GM12878 (cell line): Measurements from ENCODE around the gene TRERF1. TPM values are rescaled to one million over a fixed set of nuclear protein-coding genes. Genes with fewer than 3 reads are reported as not detected.

Experiments used
- BHLHE40 ChIP-seq, 2 experiments: fragments of 450-650 bp in 1 of 2; IDR thresholded peaks; 2 replicates each; pipeline ENCODE4 v1.6.1; 2011 to 2017; ENCODE audit warnings: low read depth in 2 of 2, borderline replicate concordance in 1 of 2, improper control_type of control experiment in 1 of 2, low read length in 1 of 2, mild to moderate bottlenecking in 1 of 2
- DPF2 ChIP-seq: fragments of 450-650 bp; IDR thresholded peaks from 2 replicates; pipeline ENCODE4 v1.6.1; 2017; ENCODE audit warnings: mild to moderate bottlenecking
- FOS ChIP-seq: IDR thresholded peaks from 3 replicates; pipeline ENCODE4 v1.6.1; 2011; ENCODE audit warnings: borderline replicate concordance; ENCODE audit not compliant: insufficient read length; ENCODE audit errors: extremely low read depth
- GABPA ChIP-seq: IDR thresholded peaks from 2 replicates; pipeline ENCODE4 v1.6.1; 2014; ENCODE audit warnings: antibody characterized with exemption, low read depth, mild to moderate bottlenecking, inconsistent platforms
- KLF5 ChIP-seq: fragments of 450-650 bp; IDR thresholded peaks from 2 replicates; pipeline ENCODE4 v1.6.1; 2014; ENCODE audit warnings: mild to moderate bottlenecking; ENCODE audit not compliant: partially characterized antibody
- MTA2 ChIP-seq: fragments of 450-650 bp; IDR thresholded peaks from 2 replicates; pipeline ENCODE4 v1.6.1; 2016; ENCODE audit warnings: low read depth, mild to moderate bottlenecking, moderate library complexity
- MXI1 ChIP-seq: fragments of 150-350 bp; IDR thresholded peaks from 2 replicates; pipeline ENCODE4 v1.6.1; 2011; ENCODE audit warnings: low read depth, mild to moderate bottlenecking, inconsistent platforms, low read length, improper control_type of control experiment
- POLR2A ChIP-seq: IDR thresholded peaks from 2 replicates; pipeline ENCODE4 v1.6.1; 2011; ENCODE audit warnings: low read depth, mild to moderate bottlenecking, low read length
- SIX5 ChIP-seq: IDR thresholded peaks from 2 replicates; pipeline ENCODE4 v1.6.1; 2011; ENCODE audit warnings: mild to moderate bottlenecking, low read depth, low read length, moderate library complexity; ENCODE audit not compliant: severe bottlenecking
- SMAD1 ChIP-seq: fragments of 450-650 bp; IDR thresholded peaks from 2 replicates; pipeline ENCODE4 v1.6.1; 2018; ENCODE audit warnings: mild to moderate bottlenecking, low read depth; ENCODE audit not compliant: partially characterized antibody
- WRNIP1 ChIP-seq: IDR thresholded peaks from 2 replicates; pipeline ENCODE4 v1.6.1; 2011; ENCODE audit warnings: low read depth, low read length, improper control_type of control experiment, borderline replicate concordance
- ZNF622 ChIP-seq: fragments of 450-650 bp; IDR thresholded peaks from 2 replicates; pipeline ENCODE4 v1.6.1; 2017; ENCODE audit warnings: mild to moderate bottlenecking, inconsistent platforms
- polyA plus RNA-seq, 11 experiments: library from polyadenylated mRNA; depleted of rRNA in 4 of 11; unstranded in 6 of 11; stranded (reverse) in 5 of 11; fragments of >200 nt; fragmentation: Nextera tagmentation in 4 of 11; fragmentation: Illumina TruSeq in 1 of 11; extraction: Ambion mirVana in 4 of 11; extraction: Trizol in 1 of 11; gene quantifications; 1 replicate in 1 of 11; 2 replicates in 10 of 11; pipeline versions ENCODE4 v1.2.1 to v1.2.3, GENCODE V29; 2011 to 2016; ENCODE audit warnings: inconsistent platforms in 2 of 11, missing spikeins in 2 of 11, low read depth in 1 of 11
- total RNA-seq, 4 experiments: library from RNA; depleted of rRNA in 3 of 4; stranded (reverse); fragments of >200 nt in 3 of 4; fragmentation: Illumina TruSeq in 1 of 4; extraction: Trizol in 1 of 4; gene quantifications; 2 replicates each; pipeline versions ENCODE4 v1.2.1 to v1.2.3, GENCODE V29; 2013 to 2021
- TF ChIP-seq, protein P1 (sequence below): IDR thresholded peaks from 2 replicates; pipeline ENCODE4 v1.6.1; 2011; ENCODE audit warnings: low read depth, mild to moderate bottlenecking, low read length, moderate library complexity, borderline replicate concordance; ENCODE audit errors: extremely low read depth
- TF ChIP-seq, protein P2 (sequence below): IDR thresholded peaks from 2 replicates; pipeline ENCODE4 v1.6.1; 2011; ENCODE audit warnings: low read depth, low read length, improper control_type of control experiment, borderline replicate concordance
- TF ChIP-seq, protein P3 (sequence below): fragments of 450-650 bp; IDR thresholded peaks from 2 replicates; pipeline ENCODE4 v1.6.1; 2017; ENCODE audit warnings: mild to moderate bottlenecking, low read depth, inconsistent platforms; ENCODE audit not compliant: poor library complexity, severe bottlenecking
- TF ChIP-seq, protein P4 (sequence below): fragments of 450-650 bp; formaldehyde crosslinking; IDR thresholded peaks from 2 replicates; pipeline ENCODE4 v1.5.0; 2022; ENCODE audit warnings: mild to moderate bottlenecking, missing genetic modification characterization
- TF ChIP-seq, protein P5 (sequence below): fragments of 450-650 bp; IDR thresholded peaks from 2 replicates; pipeline ENCODE4 v1.6.1; 2014; ENCODE audit warnings: mild to moderate bottlenecking
- TF ChIP-seq, protein P6 (sequence below): fragments of 450-650 bp; IDR thresholded peaks from 2 replicates; pipeline ENCODE4 v1.6.1; 2016; ENCODE audit warnings: mild to moderate bottlenecking

TRERF1 gene
- total and polyA plus RNA-seq, 10 of the 15 experiments (the other 5 are each of a cell fraction or from before 2014, with no cell fraction given), result 2.2 to 19.4 (median 7.2) TPM

DNA sequence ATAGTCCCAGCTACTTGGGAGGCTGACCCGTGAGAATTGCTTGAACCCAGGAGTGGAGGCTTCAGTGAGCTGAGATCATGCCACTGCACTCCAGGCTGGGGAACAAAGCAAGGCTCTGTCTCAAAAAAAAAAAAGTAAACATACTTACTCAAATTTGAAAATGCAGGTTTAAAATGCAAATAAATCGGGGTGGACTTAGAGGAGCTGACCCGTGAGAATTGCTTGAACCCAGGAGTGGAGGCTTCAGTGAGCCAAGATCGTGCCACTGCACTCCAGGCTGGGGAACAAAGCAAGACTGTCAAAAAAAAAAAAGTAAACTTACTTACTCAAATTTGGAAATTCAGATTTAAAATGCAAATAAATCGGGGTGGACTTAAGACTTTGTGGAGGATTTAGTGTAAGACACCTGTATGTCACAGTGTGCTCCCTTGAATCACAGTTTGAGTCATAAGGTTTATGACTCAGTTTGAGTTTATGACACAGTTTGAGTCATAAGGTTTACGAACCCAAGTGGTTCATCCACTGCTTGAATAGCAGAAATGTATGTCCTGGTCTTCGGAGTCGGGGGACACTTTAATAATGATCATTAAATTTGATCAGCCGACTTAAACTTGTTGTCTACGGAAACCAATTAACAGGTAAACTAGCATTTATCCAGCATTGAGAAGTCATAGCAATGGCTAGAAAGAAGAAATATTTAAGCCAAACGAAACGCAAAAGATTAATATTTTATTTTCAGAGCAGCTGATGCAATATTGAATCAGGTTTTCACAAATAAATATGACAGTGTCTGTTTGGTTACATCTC is 227.3 kb downstream of the TRERF1 start (continued):
- TF ChIP-seq DPF2, result peak; percentile 92
- no peak for TF ChIP-seq ZNF622
- TF ChIP-seq BHLHE40 (IDR thresholded peaks at IDR 0.05; ENCODE audit: borderline replicate concordance in 1 of 2, low read depth in 2 of 2, low read length in 1 of 2), result peak; percentile 61
- no peak for TF ChIP-seq FOS
- no peak for TF ChIP-seq POLR2A
- TF ChIP-seq, protein P1, sequence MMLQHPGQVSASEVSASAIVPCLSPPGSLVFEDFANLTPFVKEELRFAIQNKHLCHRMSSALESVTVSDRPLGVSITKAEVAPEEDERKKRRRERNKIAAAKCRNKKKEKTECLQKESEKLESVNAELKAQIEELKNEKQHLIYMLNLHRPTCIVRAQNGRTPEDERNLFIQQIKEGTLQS, result no peak
- TF ChIP-seq KLF5, result no peak
- peak; percentile 80 for TF ChIP-seq MTA2
- TF ChIP-seq, protein P2, sequence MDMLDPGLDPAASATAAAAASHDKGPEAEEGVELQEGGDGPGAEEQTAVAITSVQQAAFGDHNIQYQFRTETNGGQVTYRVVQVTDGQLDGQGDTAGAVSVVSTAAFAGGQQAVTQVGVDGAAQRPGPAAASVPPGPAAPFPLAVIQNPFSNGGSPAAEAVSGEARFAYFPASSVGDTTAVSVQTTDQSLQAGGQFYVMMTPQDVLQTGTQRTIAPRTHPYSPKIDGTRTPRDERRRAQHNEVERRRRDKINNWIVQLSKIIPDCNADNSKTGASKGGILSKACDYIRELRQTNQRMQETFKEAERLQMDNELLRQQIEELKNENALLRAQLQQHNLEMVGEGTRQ, result no peak
- TF ChIP-seq, protein P3, sequence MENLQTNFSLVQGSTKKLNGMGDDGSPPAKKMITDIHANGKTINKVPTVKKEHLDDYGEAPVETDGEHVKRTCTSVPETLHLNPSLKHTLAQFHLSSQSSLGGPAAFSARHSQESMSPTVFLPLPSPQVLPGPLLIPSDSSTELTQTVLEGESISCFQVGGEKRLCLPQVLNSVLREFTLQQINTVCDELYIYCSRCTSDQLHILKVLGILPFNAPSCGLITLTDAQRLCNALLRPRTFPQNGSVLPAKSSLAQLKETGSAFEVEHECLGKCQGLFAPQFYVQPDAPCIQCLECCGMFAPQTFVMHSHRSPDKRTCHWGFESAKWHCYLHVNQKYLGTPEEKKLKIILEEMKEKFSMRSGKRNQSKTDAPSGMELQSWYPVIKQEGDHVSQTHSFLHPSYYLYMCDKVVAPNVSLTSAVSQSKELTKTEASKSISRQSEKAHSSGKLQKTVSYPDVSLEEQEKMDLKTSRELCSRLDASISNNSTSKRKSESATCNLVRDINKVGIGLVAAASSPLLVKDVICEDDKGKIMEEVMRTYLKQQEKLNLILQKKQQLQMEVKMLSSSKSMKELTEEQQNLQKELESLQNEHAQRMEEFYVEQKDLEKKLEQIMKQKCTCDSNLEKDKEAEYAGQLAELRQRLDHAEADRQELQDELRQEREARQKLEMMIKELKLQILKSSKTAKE, result peak; percentile 89
- TF ChIP-seq, protein P4, sequence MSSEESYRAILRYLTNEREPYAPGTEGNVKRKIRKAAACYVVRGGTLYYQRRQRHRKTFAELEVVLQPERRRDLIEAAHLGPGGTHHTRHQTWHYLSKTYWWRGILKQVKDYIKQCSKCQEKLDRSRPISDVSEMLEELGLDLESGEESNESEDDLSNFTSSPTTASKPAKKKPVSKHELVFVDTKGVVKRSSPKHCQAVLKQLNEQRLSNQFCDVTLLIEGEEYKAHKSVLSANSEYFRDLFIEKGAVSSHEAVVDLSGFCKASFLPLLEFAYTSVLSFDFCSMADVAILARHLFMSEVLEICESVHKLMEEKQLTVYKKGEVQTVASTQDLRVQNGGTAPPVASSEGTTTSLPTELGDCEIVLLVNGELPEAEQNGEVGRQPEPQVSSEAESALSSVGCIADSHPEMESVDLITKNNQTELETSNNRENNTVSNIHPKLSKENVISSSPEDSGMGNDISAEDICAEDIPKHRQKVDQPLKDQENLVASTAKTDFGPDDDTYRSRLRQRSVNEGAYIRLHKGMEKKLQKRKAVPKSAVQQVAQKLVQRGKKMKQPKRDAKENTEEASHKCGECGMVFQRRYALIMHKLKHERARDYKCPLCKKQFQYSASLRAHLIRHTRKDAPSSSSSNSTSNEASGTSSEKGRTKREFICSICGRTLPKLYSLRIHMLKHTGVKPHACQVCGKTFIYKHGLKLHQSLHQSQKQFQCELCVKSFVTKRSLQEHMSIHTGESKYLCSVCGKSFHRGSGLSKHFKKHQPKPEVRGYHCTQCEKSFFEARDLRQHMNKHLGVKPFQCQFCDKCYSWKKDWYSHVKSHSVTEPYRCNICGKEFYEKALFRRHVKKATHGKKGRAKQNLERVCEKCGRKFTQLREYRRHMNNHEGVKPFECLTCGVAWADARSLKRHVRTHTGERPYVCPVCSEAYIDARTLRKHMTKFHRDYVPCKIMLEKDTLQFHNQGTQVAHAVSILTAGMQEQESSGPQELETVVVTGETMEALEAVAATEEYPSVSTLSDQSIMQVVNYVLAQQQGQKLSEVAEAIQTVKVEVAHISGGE (CRISPR knock-in tag), result no peak
- no peak for TF ChIP-seq SIX5
- TF ChIP-seq, protein P5, sequence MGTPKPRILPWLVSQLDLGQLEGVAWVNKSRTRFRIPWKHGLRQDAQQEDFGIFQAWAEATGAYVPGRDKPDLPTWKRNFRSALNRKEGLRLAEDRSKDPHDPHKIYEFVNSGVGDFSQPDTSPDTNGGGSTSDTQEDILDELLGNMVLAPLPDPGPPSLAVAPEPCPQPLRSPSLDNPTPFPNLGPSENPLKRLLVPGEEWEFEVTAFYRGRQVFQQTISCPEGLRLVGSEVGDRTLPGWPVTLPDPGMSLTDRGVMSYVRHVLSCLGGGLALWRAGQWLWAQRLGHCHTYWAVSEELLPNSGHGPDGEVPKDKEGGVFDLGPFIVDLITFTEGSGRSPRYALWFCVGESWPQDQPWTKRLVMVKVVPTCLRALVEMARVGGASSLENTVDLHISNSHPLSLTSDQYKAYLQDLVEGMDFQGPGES, result no peak
- TF ChIP-seq WRNIP1, result no peak
- no peak for TF ChIP-seq MXI1
- TF ChIP-seq, protein P6, sequence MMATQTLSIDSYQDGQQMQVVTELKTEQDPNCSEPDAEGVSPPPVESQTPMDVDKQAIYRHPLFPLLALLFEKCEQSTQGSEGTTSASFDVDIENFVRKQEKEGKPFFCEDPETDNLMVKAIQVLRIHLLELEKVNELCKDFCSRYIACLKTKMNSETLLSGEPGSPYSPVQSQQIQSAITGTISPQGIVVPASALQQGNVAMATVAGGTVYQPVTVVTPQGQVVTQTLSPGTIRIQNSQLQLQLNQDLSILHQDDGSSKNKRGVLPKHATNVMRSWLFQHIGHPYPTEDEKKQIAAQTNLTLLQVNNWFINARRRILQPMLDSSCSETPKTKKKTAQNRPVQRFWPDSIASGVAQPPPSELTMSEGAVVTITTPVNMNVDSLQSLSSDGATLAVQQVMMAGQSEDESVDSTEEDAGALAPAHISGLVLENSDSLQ, result peak; percentile 58
- TF ChIP-seq GABPA, result peak; percentile 70
- no peak for TF ChIP-seq SMAD1
